GM18909 (cell line): ENCODE measurements around the gene KRT15.

Experiments used
- ATAC-seq: cut with Tn5 transposase; IDR thresholded peaks from one replicate; pipeline ENCODE4 v1.9.1; 2021; ENCODE audit warnings: mild to moderate bottlenecking; ENCODE audit not compliant: unreplicated experiment, poor library complexity

KRT15 gene

DNA sequence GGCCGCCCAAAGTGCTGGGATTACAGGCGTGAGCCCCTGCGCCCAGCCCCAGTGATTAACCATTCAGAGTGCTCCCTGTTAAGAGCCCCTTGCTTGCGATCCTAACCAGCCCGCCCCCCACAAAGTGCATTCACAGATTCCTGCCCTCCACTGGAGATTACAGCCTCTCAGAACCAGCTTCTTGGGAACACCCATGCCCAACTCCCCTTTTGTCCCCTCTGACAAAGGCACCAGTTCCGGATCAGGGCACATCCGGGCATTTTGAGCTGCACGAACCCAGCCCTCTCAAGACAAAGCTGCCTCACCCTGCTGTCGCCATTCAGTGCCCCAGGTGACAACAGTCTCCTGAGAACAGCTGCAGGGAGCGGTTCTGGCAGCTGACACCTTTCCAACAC, 10.3 kb upstream of the KRT15 start:
- no peak for ATAC-seq

- no peak for ATAC-seq
Measured at GRCh38 chr17:41527063-41528023, 8.7 kb upstream of the KRT15 start.

- ATAC-seq, result no peak
Measured at GRCh38 chr17:41524261-41524660, 5.6 kb upstream of the KRT15 start.

DNA sequence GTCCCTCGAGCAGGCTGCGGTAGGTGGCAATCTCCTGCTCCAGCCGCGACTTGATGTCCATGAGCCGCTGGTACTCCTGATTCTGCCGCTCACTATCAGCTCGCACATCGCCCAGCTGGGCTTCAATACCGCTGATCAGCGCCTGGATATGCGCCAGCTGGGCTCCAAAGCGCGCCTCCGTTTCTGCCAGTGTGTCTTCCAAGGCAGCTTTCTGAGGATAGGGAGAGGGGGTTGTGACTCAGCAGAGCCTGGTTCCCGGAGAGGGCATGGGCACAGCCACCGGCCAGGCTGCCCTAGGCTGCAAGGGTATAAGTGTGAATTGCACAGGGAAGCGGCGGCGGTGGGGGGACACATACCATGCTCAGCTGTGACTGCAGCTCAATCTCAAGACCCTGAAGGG, 5.1 kb upstream of the KRT15 start:
- ATAC-seq, result no peak

GRCh38 chr17:41523225-41523593, 4.5 kb upstream of the KRT15 start:
- no peak for ATAC-seq

- ATAC-seq, result no peak
Measured at GRCh38 chr17:41522301-41523224, 3.9 kb upstream of the KRT15 start.

- ATAC-seq, result no peak
Measured at GRCh38 chr17:41521574-41522261, 3.0 kb upstream of the KRT15 start.

DNA sequence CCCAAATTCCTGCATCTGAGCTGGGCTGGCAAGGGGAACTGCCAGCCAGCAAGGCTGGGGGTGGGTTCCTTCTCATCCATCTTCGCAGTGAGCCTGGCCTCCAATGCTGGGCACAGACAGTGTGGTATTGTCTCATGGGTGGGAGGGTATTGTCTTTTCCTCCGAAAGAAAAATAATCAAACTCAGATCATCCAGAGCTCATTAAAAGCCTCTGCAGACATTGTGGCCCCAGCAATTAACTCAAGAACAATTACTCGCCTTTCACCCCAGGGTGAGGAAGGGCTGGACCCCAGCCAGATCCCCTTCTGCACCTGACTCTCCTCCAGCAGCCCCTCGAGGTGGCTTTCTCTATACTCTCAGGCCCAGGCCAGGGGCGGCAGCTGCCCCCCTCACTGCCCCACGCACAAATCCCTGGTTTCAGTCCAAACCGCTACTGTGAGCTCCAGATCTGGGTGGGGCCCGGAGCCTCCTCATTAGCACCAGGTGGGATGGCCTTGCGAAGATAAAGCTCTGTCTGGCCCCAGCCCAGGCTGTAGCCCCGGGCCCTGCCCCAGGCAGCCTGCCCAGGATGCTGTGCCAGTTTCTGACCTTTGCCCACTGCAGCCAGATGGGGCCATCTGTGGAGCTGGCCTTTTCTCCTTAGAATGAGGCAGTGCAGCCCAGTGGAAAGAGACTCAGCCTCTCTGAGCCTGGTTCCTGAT, 2.3 kb upstream of the KRT15 start:
- ATAC-seq, result no peak

DNA sequence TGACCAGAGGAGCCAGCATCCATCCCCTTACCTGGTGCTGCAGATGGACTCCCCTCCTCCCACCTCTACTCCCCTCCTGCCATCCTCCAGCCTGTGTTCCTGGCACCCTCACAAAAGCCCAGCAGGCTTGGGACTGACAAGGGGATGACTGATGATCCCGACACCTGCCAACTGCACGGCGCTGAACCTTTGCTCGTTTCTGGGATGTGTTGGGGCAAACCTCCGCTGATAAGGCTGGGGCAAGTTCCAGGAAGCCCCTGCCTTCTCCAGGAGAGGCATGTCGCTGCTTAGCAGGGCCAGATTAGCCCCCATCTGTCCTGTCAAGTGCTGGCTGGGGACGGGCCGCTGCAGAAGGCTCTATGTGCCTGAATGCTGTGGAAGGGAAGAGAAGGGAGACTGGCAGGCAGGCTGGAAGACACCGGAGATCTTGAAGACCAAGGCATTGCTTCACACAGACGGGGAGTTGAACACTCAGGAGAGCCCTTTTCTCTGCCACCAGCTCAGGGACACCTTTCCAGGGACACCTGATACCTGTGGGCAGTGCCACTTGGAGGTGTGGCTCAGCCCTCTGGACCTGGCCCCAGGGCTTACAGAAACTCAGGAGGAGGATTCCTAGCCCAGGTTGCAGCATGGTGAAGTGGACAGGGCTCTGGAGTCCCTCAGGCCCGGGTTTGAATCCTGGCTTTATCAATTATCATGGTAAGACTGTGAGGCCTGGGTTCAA, 973 bp upstream of the KRT15 start:
- ATAC-seq, result no peak

DNA sequence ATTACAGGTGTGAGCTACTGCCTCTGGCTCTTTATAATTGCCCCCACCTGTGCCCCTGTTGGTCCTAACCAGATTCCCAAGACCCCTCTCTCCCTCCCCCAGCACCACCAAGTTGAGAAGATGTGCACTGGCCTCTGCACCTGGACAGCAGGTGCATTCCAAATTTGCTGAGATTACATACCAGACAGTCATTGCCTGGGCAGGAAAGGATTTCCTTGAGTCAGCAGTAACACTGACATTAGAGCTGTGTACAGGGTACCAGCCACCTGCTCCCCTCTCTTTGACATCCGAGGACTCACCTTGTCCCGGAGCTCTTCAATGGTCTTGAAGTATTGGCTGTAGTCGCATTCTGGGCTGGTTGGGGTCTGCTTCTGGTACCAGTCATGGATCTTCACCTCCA, 659 bp downstream of the KRT15 start:
- no peak for ATAC-seq

DNA sequence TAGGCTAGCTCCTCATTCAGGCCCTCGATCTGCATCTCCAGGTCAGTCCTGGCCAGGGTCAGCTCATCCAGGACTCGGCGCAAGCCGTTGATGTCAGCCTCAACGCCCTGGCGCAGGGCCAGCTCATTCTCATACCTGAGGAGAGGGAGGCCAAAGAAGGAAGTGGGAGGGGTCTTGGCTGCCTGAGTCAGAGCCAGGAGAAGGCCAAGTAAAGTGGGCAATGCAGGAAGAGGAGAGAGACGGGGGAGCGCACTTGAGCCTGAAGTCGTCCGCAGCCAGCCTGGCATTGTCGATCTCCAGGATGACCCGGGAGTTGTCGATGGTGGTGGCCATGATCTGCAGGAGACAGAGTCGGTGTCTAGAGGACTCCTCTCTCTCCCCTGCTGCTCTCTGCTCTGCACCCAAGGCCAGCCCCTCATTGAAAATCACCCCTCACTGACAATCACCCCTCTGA, 1.8 kb downstream of the KRT15 start:
- no peak for ATAC-seq

DNA sequence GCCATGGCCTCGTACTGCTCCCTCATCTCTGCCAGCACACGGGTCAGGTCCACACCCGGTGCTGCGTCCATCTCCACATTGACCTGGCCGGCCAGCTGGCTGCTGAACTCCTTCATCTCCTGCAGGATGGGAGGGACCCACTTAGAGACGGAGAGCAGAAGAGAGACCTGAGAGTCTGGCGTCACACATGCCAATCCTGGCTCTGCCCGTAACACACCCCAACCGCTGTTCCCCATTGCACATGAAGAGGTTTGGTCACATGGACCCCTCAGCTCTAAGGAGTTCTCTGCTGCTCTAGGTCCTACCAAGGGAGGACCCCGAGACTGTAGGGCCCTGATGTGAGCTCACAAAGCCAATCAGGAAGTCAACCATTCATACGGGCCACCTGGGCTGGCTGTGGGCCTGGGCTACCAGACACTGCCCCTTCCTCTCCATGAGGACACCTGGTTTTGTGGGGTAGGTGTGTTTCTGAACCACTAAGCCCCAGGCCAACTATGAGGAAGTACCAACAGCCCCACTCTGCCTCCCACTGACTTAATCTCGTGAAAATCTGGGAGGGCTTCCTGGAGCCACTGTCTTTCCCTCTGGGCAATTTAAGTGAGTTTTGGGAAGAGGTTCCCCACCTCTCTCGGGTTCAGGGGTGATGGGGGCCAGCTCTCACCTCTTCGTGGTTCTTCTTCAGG, 2.4 kb downstream of the KRT15 start:
- no peak for ATAC-seq

DNA sequence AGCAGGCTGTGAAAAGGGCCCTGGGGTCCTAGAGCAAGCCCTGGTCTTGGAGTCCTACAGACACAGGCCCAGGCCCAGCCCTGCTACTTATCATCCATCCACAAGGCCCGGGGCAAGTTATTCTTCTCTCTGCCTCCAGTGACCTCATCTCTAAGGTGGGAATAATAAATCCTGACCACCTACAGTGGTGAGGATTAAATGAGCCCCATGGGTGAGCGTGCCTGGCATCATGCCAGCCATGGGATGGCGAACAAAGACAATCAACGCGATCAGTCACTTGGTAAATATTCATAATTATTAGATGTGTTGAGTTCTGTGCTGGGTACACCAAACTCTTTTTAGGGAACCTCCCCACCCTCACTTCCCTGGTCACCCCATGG, 5.5 kb downstream of the KRT15 start:
- ATAC-seq, result no peak

- ATAC-seq, result no peak
Measured at GRCh38 chr17:41512546-41513167, 6.0 kb downstream of the KRT15 start.

DNA sequence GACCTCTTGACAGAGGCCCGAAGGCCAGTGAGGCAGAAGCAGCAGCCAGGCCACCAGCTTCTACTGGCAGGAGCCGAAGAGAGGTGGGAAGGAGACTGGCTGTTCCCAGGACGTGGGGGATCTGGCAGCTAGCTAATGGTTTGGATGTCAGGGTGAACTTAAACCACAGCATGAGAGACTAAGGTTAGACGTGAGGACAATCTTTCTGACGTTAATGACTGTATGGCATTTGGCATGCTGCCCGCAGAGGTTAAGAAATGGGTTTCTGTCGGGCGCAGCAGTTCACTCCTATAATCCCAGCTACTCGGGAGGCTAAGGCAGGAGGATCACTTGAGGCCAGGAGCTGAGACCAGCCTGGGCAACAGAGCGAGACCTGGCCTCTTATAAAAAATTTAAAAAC, 7.0 kb downstream of the KRT15 start:
- ATAC-seq, result no peak

DNA sequence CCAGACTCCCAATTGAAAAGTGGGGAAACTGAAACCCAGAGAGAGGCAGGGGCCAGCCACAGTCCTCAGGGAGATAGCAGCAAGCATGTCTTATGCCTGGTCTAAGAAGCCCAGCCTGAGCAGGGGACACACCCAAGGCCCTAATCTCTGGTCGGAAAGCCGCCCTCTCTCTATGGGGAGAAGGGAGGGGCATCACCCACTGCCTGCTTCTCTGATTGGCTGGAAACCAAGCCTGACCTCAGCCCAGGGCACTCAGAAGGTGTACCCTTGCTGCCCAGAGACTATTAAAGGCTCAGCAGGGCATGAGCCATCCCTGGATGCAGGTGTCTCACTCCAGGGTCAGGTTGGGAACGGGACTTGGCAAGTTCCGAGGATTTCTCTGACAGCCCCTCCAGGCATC, 7.6 kb downstream of the KRT15 start:
- ATAC-seq, result no peak

GRCh38 chr17:41510251-41511065, 8.2 kb downstream of the KRT15 start:
- ATAC-seq, result no peak
